Ecto neural progenitor cell (in vitro differentiated cells): ENCODE measurements around the gene CD2BP2.

Experiments
- DNase-seq: peaks from one replicate; pipeline ENCODE4 v3.0.0-alpha.2; 2018; ENCODE audit warnings: low spot score

CD2BP2 gene

GRCh38 chr16:30378236-30379157 is 23.4 kb upstream of the CD2BP2 start:
- peak; percentile 100 for DNase-seq

DNA sequence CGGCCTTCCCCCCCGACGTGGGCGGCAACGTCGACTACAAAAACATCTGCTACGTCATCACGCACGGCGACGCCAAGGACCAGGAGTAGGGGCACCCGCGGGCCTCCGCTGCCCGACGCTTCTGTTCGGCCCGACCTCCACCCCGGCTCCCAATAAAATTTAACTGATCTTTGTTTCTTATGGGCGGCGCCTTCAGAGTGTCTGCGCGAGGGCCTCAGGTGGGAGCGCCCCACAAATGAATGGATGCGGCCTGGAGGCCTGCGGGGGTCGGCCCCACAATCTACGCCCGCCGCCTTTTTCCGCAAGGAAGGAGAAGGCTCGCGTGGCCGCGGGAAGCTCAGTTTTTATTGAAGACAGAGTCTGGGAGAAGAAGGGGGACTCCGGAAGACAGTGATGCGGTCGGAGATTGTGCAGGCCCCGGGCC is 22.7 kb upstream of the CD2BP2 start:
- peak; percentile 92 for DNase-seq

GRCh38 chr16:30377050-30377811 is 22.1 kb upstream of the CD2BP2 start:
- no peak for DNase-seq

DNA sequence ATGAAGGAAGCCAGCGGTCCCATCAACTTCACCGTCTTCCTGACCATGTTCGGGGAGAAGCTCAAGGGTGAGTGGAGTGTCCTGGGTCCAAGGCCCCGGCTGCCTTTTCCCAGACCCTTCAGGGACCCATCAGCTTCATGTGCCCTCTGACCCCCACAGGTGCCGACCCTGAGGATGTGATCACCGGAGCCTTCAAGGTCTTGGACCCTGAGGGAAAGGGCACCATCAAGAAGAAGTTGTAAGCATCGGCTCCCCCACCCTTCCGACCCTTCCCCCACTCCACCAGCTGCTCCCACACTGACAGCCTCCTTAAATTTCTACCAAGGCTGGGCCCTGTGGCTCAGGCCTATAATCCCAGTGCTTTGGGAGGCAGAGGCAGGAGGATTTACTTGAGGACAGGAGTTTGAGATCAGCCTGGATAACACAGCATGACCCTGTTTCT is 21.4 kb upstream of the CD2BP2 start:
- peak; percentile 48 for DNase-seq

DNA sequence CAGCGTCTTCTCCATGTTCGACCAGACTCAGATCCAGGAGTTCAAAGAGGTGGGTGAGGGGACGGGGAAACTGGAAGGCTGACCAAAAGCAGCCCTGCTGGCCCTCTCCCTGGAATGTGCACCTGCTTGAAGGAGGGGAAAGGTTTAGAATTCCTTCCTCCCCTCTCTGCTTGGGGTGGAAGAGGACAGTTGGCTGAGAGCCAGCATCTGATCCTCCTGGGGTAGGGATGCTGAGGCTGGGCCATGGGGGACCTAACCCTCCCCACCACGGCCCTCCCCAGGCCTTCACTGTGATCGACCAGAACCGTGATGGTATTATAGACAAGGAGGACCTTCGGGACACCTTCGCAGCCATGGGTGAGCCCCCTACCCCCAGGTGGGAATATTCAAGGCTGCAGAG is 20.8 kb upstream of the CD2BP2 start:
- DNase-seq = peak; percentile 53

DNA sequence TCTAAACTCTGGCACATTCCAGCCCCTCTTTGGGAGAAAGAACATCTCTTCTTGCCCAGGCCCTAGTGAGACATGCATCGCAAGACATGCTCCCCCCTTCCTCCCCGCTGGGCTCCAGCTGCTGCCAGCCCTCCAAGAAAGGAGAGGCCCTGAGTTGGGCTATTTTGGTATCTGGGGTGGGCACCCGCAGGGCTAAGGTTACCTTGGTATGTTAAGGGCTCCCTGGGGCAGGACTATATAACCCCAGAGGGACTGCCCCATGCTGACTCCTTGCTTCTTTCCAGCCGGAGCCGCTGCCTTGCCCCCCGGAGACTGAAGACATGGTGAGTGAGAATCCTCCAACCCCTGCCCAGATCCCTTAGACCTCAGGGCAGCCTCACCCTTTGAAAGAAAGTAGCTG is 19.4 kb upstream of the CD2BP2 start, which contains the start of gene MYL11:
TSS of gene MYL11 (plus strand) at position 265 of the 400 bp plus-strand sequence. CDS start at position 321, 56 bp downstream.
- no peak for DNase-seq

- no peak for DNase-seq
These were observed 17.6 kb upstream of the CD2BP2 start for GRCh38 chr16:30372725-30373124.

DNA sequence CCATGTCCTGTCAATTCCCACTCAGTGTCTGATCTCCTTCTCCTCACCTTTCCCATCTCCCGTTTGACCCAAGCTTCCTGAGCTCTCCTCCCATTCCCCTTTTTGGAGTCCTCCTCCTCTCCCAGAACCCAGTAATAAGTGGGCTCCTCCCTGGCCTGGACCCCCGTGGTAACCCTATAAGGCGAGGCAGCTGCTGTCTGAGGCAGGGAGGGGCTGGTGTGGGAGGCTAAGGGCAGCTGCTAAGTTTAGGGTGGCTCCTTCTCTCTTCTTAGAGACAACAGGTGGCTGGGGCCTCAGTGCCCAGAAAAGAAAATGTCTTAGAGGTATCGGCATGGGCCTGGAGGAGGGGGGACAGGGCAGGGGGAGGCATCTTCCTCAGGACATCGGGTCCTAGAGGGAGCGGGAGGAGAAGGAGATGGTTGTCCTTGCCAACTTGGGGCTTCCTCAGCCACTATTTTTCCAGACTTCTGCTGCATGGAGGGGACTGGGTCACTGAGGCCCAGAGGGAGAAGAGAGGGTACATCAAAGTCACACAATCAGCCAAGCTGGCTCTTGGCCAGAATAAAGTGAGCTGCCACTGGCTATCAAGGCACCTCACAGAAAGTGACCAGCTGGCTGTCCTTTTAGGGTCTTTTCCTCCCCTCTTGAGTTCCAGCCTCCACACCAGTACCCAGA is 17.1 kb upstream of the CD2BP2 start:
- DNase-seq = peak; percentile 37

GRCh38 chr16:30371248-30371816 is 16.2 kb upstream of the CD2BP2 start:
- peak; percentile 44 for DNase-seq

- DNase-seq = peak; percentile 99
These were observed 15.5 kb upstream of the CD2BP2 start, which contains the start of gene TBC1D10B for GRCh38 chr16:30370456-30371247. TBC1D10B (minus strand) TSS chr16:30370494; CDS start chr16:30370183, 311 bp downstream.

DNA sequence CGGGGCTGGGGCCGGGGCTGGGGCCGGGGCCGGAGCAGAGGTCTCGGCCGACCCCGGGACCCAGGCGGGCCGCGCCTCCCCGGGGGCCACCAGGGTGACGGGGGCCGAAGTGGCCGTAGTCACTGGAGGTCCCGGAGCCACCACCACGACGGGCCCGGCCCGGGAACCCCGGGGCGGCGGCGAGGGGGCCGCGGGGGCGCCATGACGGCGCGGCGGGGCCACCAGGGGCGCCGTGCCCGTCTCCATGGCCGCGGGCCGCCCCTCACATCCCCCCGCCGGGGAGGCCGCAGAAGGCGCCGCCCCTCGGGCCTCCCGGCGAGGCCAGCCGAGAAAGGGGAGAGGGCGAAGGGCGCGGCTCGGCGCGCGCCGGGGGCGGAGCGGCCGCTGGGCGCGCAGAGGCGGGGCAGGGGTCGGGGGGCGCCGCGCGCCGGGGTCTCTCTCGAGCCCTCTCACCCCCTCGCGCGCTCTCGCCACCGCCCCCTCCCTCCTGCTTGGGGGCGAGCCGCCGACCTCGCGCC is 14.9 kb upstream of the CD2BP2 start:
- DNase-seq = no peak

- peak; percentile 75 for DNase-seq
These were observed 14.2 kb upstream of the CD2BP2 start for GRCh38 chr16:30369091-30369937.

DNA sequence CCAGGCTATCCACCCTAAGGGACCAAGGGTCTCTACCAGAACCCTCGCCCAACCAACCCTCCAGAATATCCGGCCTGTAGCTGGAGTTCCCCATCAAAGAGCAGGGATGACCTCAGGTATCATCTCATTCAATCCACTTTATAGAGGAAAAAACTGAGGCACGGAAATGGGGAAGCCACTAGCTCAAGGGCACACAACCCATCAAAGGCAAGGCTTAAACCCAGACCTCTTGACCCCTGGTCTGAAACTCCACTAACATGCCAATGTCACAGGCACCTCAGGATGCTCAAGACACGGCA is 13.6 kb upstream of the CD2BP2 start:
- peak; percentile 40 for DNase-seq

DNA sequence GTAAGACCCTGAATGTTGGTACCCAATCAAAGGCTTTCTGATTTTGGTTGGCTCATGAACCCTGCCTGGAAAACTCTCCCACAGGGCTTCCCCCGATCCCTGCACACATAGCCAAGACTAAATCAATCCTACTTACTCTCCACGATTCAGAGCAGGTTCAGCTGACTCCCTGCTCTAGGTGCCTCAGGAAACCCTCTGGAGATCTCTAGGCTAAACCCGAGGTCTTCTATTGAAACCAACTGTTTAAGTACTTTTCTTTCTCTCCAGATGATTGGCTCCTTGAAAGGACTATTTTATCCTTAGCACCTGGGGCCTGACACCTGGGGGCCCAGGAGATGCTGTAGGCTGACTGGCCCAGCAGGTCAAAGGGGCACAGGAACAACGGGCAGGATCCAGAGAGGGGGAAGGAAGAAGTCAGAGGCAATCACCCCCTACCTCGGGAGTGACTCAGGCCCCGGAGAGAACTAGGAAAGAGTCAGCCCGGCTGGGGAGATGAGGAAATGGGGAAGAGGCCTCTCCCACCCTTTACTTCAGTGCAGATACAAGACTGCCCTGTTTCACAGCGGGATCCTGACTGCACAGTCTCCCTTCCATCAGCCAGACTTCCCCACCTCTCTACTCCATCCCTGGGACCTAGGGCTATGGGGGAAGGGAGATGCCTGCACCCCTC is 13.1 kb upstream of the CD2BP2 start:
- peak; percentile 44 for DNase-seq

- peak; percentile 42 for DNase-seq
These were observed 12.4 kb upstream of the CD2BP2 start for GRCh38 chr16:30367349-30368009.

DNA sequence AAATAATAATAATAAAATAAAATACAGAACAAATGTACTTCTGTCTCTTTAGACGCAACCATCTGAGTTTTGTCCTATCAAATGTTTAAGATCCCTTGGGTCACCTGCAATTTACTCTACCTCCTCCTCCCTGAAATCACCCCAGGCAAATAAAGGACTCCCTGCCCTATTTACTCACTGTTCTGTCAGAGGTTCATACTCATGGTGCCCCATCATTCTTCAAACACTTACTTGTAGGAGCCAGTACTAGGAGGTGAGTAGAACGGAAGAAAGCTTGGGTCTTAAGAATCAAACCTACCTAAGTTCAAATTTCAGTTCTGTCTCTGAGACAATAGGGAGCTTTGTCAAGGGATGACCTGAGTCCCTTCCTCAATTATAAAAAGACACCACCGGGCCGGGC is 11.4 kb upstream of the CD2BP2 start:
- DNase-seq = no peak

DNA sequence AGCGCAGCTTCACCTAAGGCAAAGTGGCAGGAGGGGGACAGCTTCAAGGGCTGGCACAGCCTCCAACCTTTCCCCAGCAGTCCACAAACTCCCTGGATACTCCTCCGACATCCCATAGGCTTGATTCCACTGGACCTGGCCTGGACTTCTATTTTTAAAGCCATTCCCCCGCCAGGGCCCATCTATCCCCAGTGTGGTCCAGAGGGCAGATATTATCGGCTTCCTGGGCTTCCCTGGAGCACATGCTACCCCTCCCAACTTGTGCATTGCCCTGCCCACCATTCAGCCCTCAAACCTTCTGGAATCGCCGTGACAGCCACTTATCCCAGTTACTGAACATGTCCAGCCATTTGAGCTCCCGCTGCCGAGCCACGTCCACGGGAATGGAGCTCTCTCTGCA is 10.1 kb upstream of the CD2BP2 start:
- no peak for DNase-seq

DNA sequence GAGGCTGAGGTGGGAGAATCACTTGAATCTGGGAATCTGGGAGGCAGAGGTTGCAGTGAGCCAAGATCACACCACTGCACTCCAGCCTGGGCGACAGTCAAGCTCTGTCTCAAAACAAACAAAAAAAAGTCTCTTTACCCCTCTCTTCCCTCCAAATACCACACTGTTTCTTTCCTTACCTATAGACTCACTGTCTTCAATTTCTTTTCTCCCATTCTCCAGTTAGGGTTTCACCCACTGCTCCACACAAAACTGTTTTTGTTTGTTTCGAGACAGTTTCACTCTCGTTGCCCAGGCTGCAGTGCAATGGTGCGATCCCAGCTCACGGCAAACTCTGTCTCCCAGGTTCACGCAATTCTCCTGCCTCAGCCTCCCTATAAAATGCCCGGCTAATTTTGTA is 6.1 kb upstream of the CD2BP2 start:
- DNase-seq = no peak

DNA sequence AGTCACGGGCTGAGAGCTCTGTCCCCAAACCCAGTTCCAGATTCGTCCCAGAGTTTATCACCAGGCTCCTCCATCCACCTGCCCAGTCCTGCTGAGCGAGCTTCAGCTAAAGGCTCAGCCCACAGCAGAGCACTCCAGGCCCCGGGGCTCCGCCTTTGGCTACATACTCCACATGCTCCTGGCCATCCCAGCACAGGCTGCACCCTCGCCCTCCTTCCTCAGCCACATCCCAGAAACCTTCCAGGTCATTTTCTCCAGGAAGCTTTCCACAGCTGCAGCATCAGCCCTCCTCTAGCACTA is 4.7 kb upstream of the CD2BP2 start:
- no peak for DNase-seq
